ENCODE data around the gene C6orf15.

C6orf15 gene

GRCh38 chr6:31113861-31114540 lies 1.6 kb upstream of the C6orf15 start:
- in situ Hi-C loops (cut with MboI; ENCODE audit: low pct_unique_long_range_greater_than_20kb, low sequenced_read_pairs, unreplicated experiment): no loop called here
- no peak for TF ChIP-seq CTCF (IDR thresholded peaks at IDR 0.05; ENCODE audit: extremely low read depth, insufficient read depth, missing control alignments)
- DNase-seq (ENCODE audit: low spot score): no peak

GRCh38 chr6:31111712-31112111 lies 663 bp downstream of the C6orf15 start:
- TF ChIP-seq CTCF (IDR thresholded peaks at IDR 0.05; ENCODE audit: extremely low read depth, insufficient read depth, missing control alignments): no peak
- in situ Hi-C loops (cut with MboI; ENCODE audit: low pct_unique_long_range_greater_than_20kb, low sequenced_read_pairs, unreplicated experiment): no loop called here
- no peak for DNase-seq (ENCODE audit: low spot score)

GRCh38 chr6:31110825-31111582 lies 1.4 kb downstream of the C6orf15 start:
- no peak for DNase-seq (ENCODE audit: low spot score)
- in situ Hi-C loops (cut with MboI; ENCODE audit: low pct_unique_long_range_greater_than_20kb, low sequenced_read_pairs, unreplicated experiment): no loop called here

GRCh38 chr6:31107052-31107451 lies 5.3 kb downstream of the C6orf15 start:
- no peak for TF ChIP-seq CTCF (IDR thresholded peaks at IDR 0.05; ENCODE audit: extremely low read depth, insufficient read depth, missing control alignments)
- DNase-seq (ENCODE audit: low spot score): no peak
- in situ Hi-C loops (cut with MboI; ENCODE audit: low pct_unique_long_range_greater_than_20kb, low sequenced_read_pairs, unreplicated experiment): no loop called here

More at GRCh38 chr6:31110825-31111582, 1.4 kb downstream of the C6orf15 start:
- TF ChIP-seq CTCF (IDR thresholded peaks at IDR 0.05; ENCODE audit: extremely low read depth, insufficient read depth, missing control alignments): no peak

GRCh38 chr6:31103136-31103535 lies 9.2 kb downstream of the C6orf15 start:
- no peak for TF ChIP-seq CTCF (IDR thresholded peaks at IDR 0.05; ENCODE audit: extremely low read depth, insufficient read depth, missing control alignments)
- no peak for DNase-seq (ENCODE audit: low spot score)
- in situ Hi-C loops (cut with MboI; ENCODE audit: low pct_unique_long_range_greater_than_20kb, low sequenced_read_pairs, unreplicated experiment): no loop called here

- TF ChIP-seq CTCF (IDR thresholded peaks at IDR 0.05; ENCODE audit: extremely low read depth, insufficient read depth, missing control alignments): no peak
- in situ Hi-C loops (cut with MboI; ENCODE audit: low pct_unique_long_range_greater_than_20kb, low sequenced_read_pairs, unreplicated experiment): no loop called here
- DNase-seq (ENCODE audit: low spot score): no peak
Observed at GRCh38 chr6:31098449-31098938, 13.9 kb downstream of the C6orf15 start.

Measured in GM13977 (cell line).